HCT116 (cell line): Measurements from ENCODE around the gene GCNT2. TPM values are rescaled to one million over a fixed set of nuclear protein-coding genes. Genes with fewer than 3 reads are reported as not detected.

Experiments
- ATAC-seq: fragments of 200-7000 bp; cut with Tn5 transposase; 2 replicates; pipeline ENCODE4 v1.9.1; 2020; ENCODE audit warnings: mild to moderate bottlenecking, moderate library complexity
- BruUV-seq: library from RNA; stranded (reverse); fragments of 400-500 nt; replicated peaks from 2 replicates; lab custom pipeline; 2021; lab: Mats Ljungman, UMichigan
- CTCF ChIA-PET: fragments of 300-600 bp; sonication (Branson Sonifier 250); formaldehyde crosslinking; loops from one replicate; lab custom pipeline; 2021; ENCODE audit warnings: antibody characterized with exemption; lab: Charles Lee
- POLR2A ChIA-PET: fragments of 300-600, 350-600 bp; sonication (Branson Sonifier 250); formaldehyde crosslinking; loops from one replicate; lab custom pipeline; 2021; ENCODE audit warnings: antibody characterized with exemption; lab: Charles Lee
- RAD21 ChIA-PET, 2 experiments: fragments of 300-600 bp; sonication (Branson Sonifier 250); formaldehyde crosslinking; loops; one replicate each; lab custom pipeline; 2023; ENCODE audit warnings: low total read pairs in 2 of 2; ENCODE audit not compliant: uncharacterized antibody in 2 of 2, unreplicated experiment in 2 of 2, low non-redundant PET in 1 of 2; lab: Charles Lee
- DNase-seq: peaks from one replicate; pipeline ENCODE4 v3.0.0-alpha.2; 2010; ENCODE audit warnings: low read depth, low spot score
- H2AFZ ChIP-seq: fragments of 200-600 bp; shearing (Covaris generic), sonication (generic); 2 replicates; pipeline ENCODE4 v1.6.1; 2017; ENCODE audit warnings: low read depth, mixed run types, mixed read lengths, antibody characterized with exemption, low read length; ENCODE audit not compliant: poor library complexity, severe bottlenecking
- H3K27ac ChIP-seq: 2 replicates; pipeline ENCODE4 v1.5.1; 2012; ENCODE audit warnings: low read depth, low read length
- H3K27me3 ChIP-seq: fragments of 200-600 bp; sonication (generic); 2 replicates; pipeline ENCODE4 v1.6.1; 2016; ENCODE audit warnings: mixed run types, low read length, mixed read lengths; ENCODE audit not compliant: insufficient read depth
- H3K36me3 ChIP-seq, 2 experiments: fragments of 200-500 bp in 1 of 2; fragments of 200-600 bp in 1 of 2; sonication (Bioruptor generic) in 1 of 2; sonication (generic) in 1 of 2; 2 replicates each; pipeline versions ENCODE4 v1.5.1 to v1.6.1; 2014 to 2016; ENCODE audit warnings: low read length in 2 of 2, inconsistent platforms in 1 of 2, mixed read lengths in 1 of 2, mixed run types in 1 of 2; ENCODE audit not compliant: insufficient read depth in 2 of 2, control insufficient read depth in 1 of 2
- H3K4me1 ChIP-seq, 2 experiments: fragments of 200-600 bp in 1 of 2; sonication (generic) in 1 of 2; 2 replicates each; pipeline versions ENCODE4 v1.5.1 to v1.6.1; 2012 to 2017; ENCODE audit warnings: low read length in 2 of 2, inconsistent platforms in 1 of 2, mild to moderate bottlenecking in 1 of 2, mixed read lengths in 1 of 2, mixed run types in 1 of 2, moderate library complexity in 1 of 2; ENCODE audit not compliant: insufficient read depth in 2 of 2, control insufficient read depth in 1 of 2
- H3K4me2 ChIP-seq: fragments of 200-600 bp; sonication (generic); 2 replicates; pipeline ENCODE4 v1.6.1; 2017; ENCODE audit warnings: mixed run types, low read length, mixed read lengths
- H3K4me3 ChIP-seq, 2 experiments: fragments of 200-600 bp in 1 of 2; sonication (generic) in 1 of 2; replicated peaks in 1 of 2; 2 replicates each; pipeline ENCODE4 v1.5.1; 2011 to 2016; ENCODE audit warnings: low read length in 2 of 2, control low read depth in 1 of 2, low read depth in 1 of 2, mild to moderate bottlenecking in 1 of 2, mixed read lengths in 1 of 2, mixed run types in 1 of 2
- H3K79me2 ChIP-seq: fragments of 200-600 bp; sonication (generic); 2 replicates; pipeline ENCODE4 v1.6.1; 2017; ENCODE audit warnings: mild to moderate bottlenecking, mixed run types, low read length, moderate library complexity, mixed read lengths; ENCODE audit not compliant: insufficient read depth
- H3K9ac ChIP-seq: fragments of 200-600 bp; sonication (generic); 2 replicates; pipeline ENCODE4 v1.6.1; 2016; ENCODE audit warnings: low read length, mixed read lengths
- H3K9me2 ChIP-seq: fragments of 200-600 bp; sonication (generic), shearing (Covaris generic); 2 replicates; pipeline ENCODE4 v1.6.1; 2017; ENCODE audit warnings: mixed run types, mild to moderate bottlenecking, moderate library complexity; ENCODE audit not compliant: insufficient read depth
- H3K9me3 ChIP-seq, 2 experiments: fragments of 200-500 bp in 1 of 2; fragments of 200-600 bp in 1 of 2; sonication (Bioruptor generic) in 1 of 2; sonication (generic) in 1 of 2; 2 replicates each; pipeline ENCODE4 v1.6.1; 2014 to 2017; ENCODE audit warnings: low read length in 2 of 2, mixed read lengths in 2 of 2, inconsistent platforms in 1 of 2, low read depth in 1 of 2, mild to moderate bottlenecking in 1 of 2, mixed run types in 1 of 2, moderate library complexity in 1 of 2; ENCODE audit not compliant: control insufficient read depth in 1 of 2, insufficient read depth in 1 of 2
- H4K20me1 ChIP-seq: fragments of 200-600 bp; sonication (generic), shearing (Covaris generic); 2 replicates; pipeline ENCODE4 v1.6.1; 2017; ENCODE audit warnings: mixed run types, mild to moderate bottlenecking, moderate library complexity; ENCODE audit not compliant: insufficient read depth
- CBX3 ChIP-seq: IDR thresholded peaks from 2 replicates; pipeline ENCODE4 v1.6.1; 2012; ENCODE audit warnings: low read depth
- CEBPB ChIP-seq: IDR thresholded peaks from 2 replicates; pipeline ENCODE4 v1.6.1; 2012; ENCODE audit warnings: low read depth
- ELF1 ChIP-seq: IDR thresholded peaks from 2 replicates; pipeline ENCODE4 v1.6.1; 2012; ENCODE audit warnings: low read depth, borderline replicate concordance
- EZH2phosphoT487 ChIP-seq: fragments of 200-600 bp; IDR thresholded peaks from 2 replicates; pipeline ENCODE4 v1.6.1; 2018; ENCODE audit warnings: antibody characterized with exemption, borderline replicate concordance
- JUND ChIP-seq: IDR thresholded peaks from 2 replicates; pipeline ENCODE4 v1.6.1; 2012
- MAX ChIP-seq: IDR thresholded peaks from 2 replicates; pipeline ENCODE4 v1.6.1; 2012
- POLR2A ChIP-seq: IDR thresholded peaks from 2 replicates; pipeline ENCODE4 v1.7.0; 2011; ENCODE audit warnings: borderline replicate concordance; ENCODE audit not compliant: insufficient read depth, insufficient read length; ENCODE audit errors: extremely low read depth
- POLR2AphosphoS5 ChIP-seq: IDR thresholded peaks from 2 replicates; pipeline ENCODE4 v1.6.1; 2011; ENCODE audit warnings: mild to moderate bottlenecking, low read depth, low read length, moderate library complexity
- REST ChIP-seq: IDR thresholded peaks from 2 replicates; pipeline ENCODE4 v1.6.1; 2012; ENCODE audit warnings: low read depth
- ZBTB33 ChIP-seq: IDR thresholded peaks from 2 replicates; pipeline ENCODE4 v1.6.1; 2011; ENCODE audit warnings: mild to moderate bottlenecking, low read length, moderate library complexity; ENCODE audit not compliant: insufficient replicate concordance; ENCODE audit errors: extremely low read depth
- intact Hi-C: fragments of 100-400 bp; cut with micrococcal nuclease; formaldehyde crosslinking; loops from 2 replicates; pipeline ENCODE4 v1.10.0; 2022
- total RNA-seq: library from RNA; stranded (reverse); gene quantifications from one replicate; pipeline ENCODE4 v1.2.1, GENCODE V29; 2021; ENCODE audit not compliant: unreplicated experiment

The GCNT2 gene
- total RNA-seq, 1 experiment from 2014 or later = 0.74 TPM

- TF ChIP-seq REST = no peak
- no peak for TF ChIP-seq POLR2A
These were observed 21.1 kb downstream of the GCNT2 start (continued) for GRCh38 chr6:10542213-10542612.

- Histone ChIP-seq H3K79me2 (no peaks in the 10 kb centered on the region), H2AFZ (no peak overlapping the region), H3K9me2 (no peaks in the 10 kb centered on the region), H3K4me1 (no peaks in the 10 kb centered on the region), H3K27me3 (no peaks in the 10 kb centered on the region)
- intact Hi-C loops = no loop called here
- no peak for ATAC-seq
- CTCF ChIA-PET = no interaction called here
- POLR2A ChIA-PET = no interaction called here
- TF ChIP-seq CBX3 (no peak), CEBPB (no peak), POLR2AphosphoS5 (no peak), ELF1 (no peak), MAX (no peak), EZH2phosphoT487 (no peak), POLR2A (no peak), JUND (no peak), ZBTB33 (no peak)
- TF ChIP-seq, all 23 proteins: peak for 0
- H3K4me2 ChIP-seq = no peak overlapping the region
- no peak overlapping the region for H3K4me3 ChIP-seq
- H4K20me1 ChIP-seq = no peaks in the 10 kb centered on the region
- H3K27ac ChIP-seq = no peak overlapping the region
- H3K36me3 ChIP-seq = no peaks in the 10 kb centered on the region
- no peak overlapping the region for H3K9ac ChIP-seq
- BruUV-seq = no TSS peak
- DNase-seq = no peak
- no peaks in the 10 kb centered on the region for H3K9me3 ChIP-seq
- RAD21 ChIA-PET = no interaction called here
These were observed 22.3 kb downstream of the GCNT2 start for GRCh38 chr6:10543488-10543887.
